Spleen (tissue), 11 donors: Measurements from ENCODE around the gene TNNI3K. TPM values are rescaled to one million over a fixed set of nuclear protein-coding genes. Genes with fewer than 3 reads are reported as not detected.

Experiments used
- DNase-seq: peaks from one replicate; pipeline ENCODE4 v3.0.0-alpha.2; 2020
- H3K27ac ChIP-seq, 8 donors: fragments of 200-600 bp; sonication (generic) in 7 of 8; 1 replicate in 4 of 8; 2 replicates in 4 of 8; pipeline versions ENCODE4 v1.5.0 to v1.8.0; 2016 to 2021; ENCODE audit warnings: inconsistent platforms in 4 of 8, mild to moderate bottlenecking in 4 of 8, moderate library complexity in 1 of 8
- H3K27me3 ChIP-seq, 7 donors: fragments of 200-600 bp; sonication (generic) in 6 of 7; replicated peaks in 1 of 7; 1 replicate in 4 of 7; 2 replicates in 3 of 7; pipeline versions ENCODE4 v1.5.0 to v1.8.0; 2016 to 2021; ENCODE audit warnings: inconsistent platforms in 3 of 7, mild to moderate bottlenecking in 1 of 7
- H3K36me3 ChIP-seq, 6 donors: fragments of 200-600 bp; sonication (generic) in 5 of 6; 1 replicate in 4 of 6; 2 replicates in 2 of 6; pipeline versions ENCODE4 v1.5.0 to v1.8.0; 2016 to 2021; ENCODE audit warnings: inconsistent platforms in 2 of 6
- H3K4me1 ChIP-seq, 6 donors: fragments of 200-600 bp; sonication (generic) in 5 of 6; 1 replicate in 3 of 6; 2 replicates in 3 of 6; pipeline versions ENCODE4 v1.5.0 to v1.8.0; 2016 to 2021; ENCODE audit warnings: inconsistent platforms in 3 of 6
- H3K4me3 ChIP-seq, 8 donors: fragments of 200-600 bp; sonication (generic) in 7 of 8; 1 replicate in 4 of 8; 2 replicates in 4 of 8; pipeline versions ENCODE4 v1.5.0 to v1.8.0; 2016 to 2021; ENCODE audit warnings: inconsistent platforms in 4 of 8, mild to moderate bottlenecking in 4 of 8, moderate library complexity in 2 of 8
- H3K9me3 ChIP-seq, 8 donors: fragments of 200-600 bp; sonication (generic) in 7 of 8; 1 replicate in 4 of 8; 2 replicates in 4 of 8; pipeline versions ENCODE4 v1.5.0 to v1.8.0; 2016 to 2021; ENCODE audit warnings: inconsistent platforms in 4 of 8
- POLR2A ChIP-seq, 3 donors: fragments of 450-650 bp; IDR thresholded peaks; one replicate each; pipeline ENCODE4 v1.5.1; 2017; ENCODE audit warnings: antibody characterized with exemption in 3 of 3, mild to moderate bottlenecking in 1 of 3
- POLR2AphosphoS5 ChIP-seq, 3 donors: sonication (generic); formaldehyde crosslinking; IDR thresholded peaks; one replicate each; pipeline ENCODE4 v1.5.1; 2017; ENCODE audit warnings: antibody characterized with exemption in 3 of 3
- WGBS, 5 donors: extraction: QIAGEN DNeasy Blood & Tissue Kit in 3 of 5; methylation state at CpG; one replicate each; pipeline versions ENCODE4 v1.1.5 to v1.1.7; 2013 to 2018; 5-methylcytosine and 5-hydroxymethylcytosine counted together
- intact Hi-C: fragments of 100-400 bp; cut with DNase I; formaldehyde crosslinking; loops from one replicate; pipeline ENCODE4 v1.15.0; 2023; ENCODE audit warnings: low total_unique reads
- polyA plus RNA-seq, 3 donors: library from polyadenylated mRNA; stranded (reverse); fragments of 200-250 nt; gene quantifications; one replicate each; pipeline ENCODE4 v1.2.1, GENCODE V29; 2013
- total RNA-seq, 7 donors: library from RNA; depleted of rRNA in 3 of 7; stranded (reverse); fragments of >200 nt in 3 of 7; fragmentation: NEBNext Ultra II Directional in 4 of 7; extraction: Animal tissue kit (Norgen Biotek cat#: 25700) in 4 of 7; gene quantifications; one replicate each; pipeline versions ENCODE4 v1.1.0 to v1.2.1, GENCODE V29; 2016 to 2021
- TF ChIP-seq, protein P1 (sequence below), 11 experiments: fragments of 200-600 bp in 7 of 11; fragments of 450-650 bp in 4 of 11; sonication (generic) in 4 of 11; IDR thresholded peaks in 8 of 11; conservative IDR thresholded peaks in 3 of 11; 1 replicate in 7 of 11; 2 replicates in 4 of 11; pipeline versions ENCODE4 v1.4.0 to v1.8.0; 2016 to 2021; ENCODE audit warnings: antibody characterized with exemption in 11 of 11, inconsistent platforms in 4 of 11, mild to moderate bottlenecking in 1 of 11
- donor health status: healthy with polysubstance abuse.
- donor health status: DM: no; HTN: no; CAD: no; lungs with moderate emphysema.
- donor health status: DM: no; HTN: no; CAD: no.
- donor health status: Bipolar disorder and iron deficiency.
- donor health status: healthy.
- donor health status: DM: no; HTN: no; CAD: no.
- donor health status: DM: yes; HTN: yes; CAD: no.

The TNNI3K gene
- total and polyA plus RNA-seq, 10 donors: 0.41 to 6.2 (median 2.8) TPM; not detected in 1

- 43 to 65% (median 60%) methylated on average over 3 of the region's 3 CpGs for WGBS, 5 donors
- Histone ChIP-seq H3K9me3 (peaks cover 0 to 3% (median 0%) of the 10 kb centered on the region in 8 donors), H3K27me3 (no peaks in the 10 kb centered on the region)
These were observed 235.1 kb downstream of the TNNI3K start for GRCh38 chr1:74470251-74470650.

DNA sequence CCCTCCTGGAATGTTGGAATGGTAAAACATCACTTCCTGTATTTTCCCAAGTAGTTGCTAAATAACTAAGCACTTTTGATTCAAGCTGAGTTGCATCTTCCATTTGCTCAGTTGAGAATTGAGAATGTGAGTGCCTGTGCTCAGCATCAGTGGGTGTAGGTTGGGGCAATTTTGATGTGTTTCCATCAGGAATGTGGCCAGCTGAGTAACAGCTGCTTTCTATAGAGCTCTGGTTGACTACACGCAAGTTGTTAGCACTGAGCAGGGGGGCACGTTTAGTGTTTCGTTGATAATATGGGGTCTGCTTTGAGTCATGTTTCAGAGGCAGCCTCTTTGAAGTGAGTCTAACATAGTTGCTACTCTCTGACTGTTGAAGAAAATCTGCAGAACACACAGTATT, 235.7 kb downstream of the TNNI3K start:
- peak overlapping the region in 4 of 8 donors; percentile 16 to 47 (median 24) for H3K27ac ChIP-seq
- H3K27me3 ChIP-seq: peaks cover 0 to 4% (median 0%) of the 10 kb centered on the region in 7 donors
- 36 to 64% (median 44%) methylated on average over 3 of the region's 3 CpGs for WGBS, 5 donors
- H3K36me3 ChIP-seq: no peaks in the 10 kb centered on the region
- H3K9me3 ChIP-seq: no peaks in the 10 kb centered on the region
- no peak for DNase-seq
- H3K4me1 ChIP-seq: peaks cover 0 to 10% (median 0%) of the 10 kb centered on the region in 6 donors
- TF ChIP-seq, protein P1, sequence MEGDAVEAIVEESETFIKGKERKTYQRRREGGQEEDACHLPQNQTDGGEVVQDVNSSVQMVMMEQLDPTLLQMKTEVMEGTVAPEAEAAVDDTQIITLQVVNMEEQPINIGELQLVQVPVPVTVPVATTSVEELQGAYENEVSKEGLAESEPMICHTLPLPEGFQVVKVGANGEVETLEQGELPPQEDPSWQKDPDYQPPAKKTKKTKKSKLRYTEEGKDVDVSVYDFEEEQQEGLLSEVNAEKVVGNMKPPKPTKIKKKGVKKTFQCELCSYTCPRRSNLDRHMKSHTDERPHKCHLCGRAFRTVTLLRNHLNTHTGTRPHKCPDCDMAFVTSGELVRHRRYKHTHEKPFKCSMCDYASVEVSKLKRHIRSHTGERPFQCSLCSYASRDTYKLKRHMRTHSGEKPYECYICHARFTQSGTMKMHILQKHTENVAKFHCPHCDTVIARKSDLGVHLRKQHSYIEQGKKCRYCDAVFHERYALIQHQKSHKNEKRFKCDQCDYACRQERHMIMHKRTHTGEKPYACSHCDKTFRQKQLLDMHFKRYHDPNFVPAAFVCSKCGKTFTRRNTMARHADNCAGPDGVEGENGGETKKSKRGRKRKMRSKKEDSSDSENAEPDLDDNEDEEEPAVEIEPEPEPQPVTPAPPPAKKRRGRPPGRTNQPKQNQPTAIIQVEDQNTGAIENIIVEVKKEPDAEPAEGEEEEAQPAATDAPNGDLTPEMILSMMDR (IDR thresholded peaks at IDR 0.05 in 8 of 11, conservative IDR thresholded peaks at IDR 0.05 in 3 of 11): no peak
- TF ChIP-seq POLR2A (IDR thresholded peaks at IDR 0.05): no peak
- TF ChIP-seq POLR2AphosphoS5 (IDR thresholded peaks at IDR 0.05): no peak
- H3K4me3 ChIP-seq: no peak overlapping the region
- intact Hi-C loops: no loop called here

More at GRCh38 chr1:74470251-74470650, 235.1 kb downstream of the TNNI3K start:
- Histone ChIP-seq H3K4me3 (no peak overlapping the region), H3K36me3 (no peaks in the 10 kb centered on the region), H3K27ac (peak overlapping the region in 4 of 8 donors; percentile 16 to 47 (median 24)), H3K4me1 (peaks cover 0 to 10% (median 0%) of the 10 kb centered on the region in 6 donors)
- intact Hi-C loops: no loop called here
- TF ChIP-seq, protein P1 (IDR thresholded peaks at IDR 0.05 in 8 of 11, conservative IDR thresholded peaks at IDR 0.05 in 3 of 11): no peak
- no peak for DNase-seq

- Histone ChIP-seq H3K4me1 (peaks cover 0 to 10% (median 0%) of the 10 kb centered on the region in 6 donors), H3K9me3 (no peaks in the 10 kb centered on the region), H3K27ac (peak overlapping the region in 2 of 8 donors; percentile 16 to 47), H3K4me3 (no peak overlapping the region), H3K36me3 (no peaks in the 10 kb centered on the region), H3K27me3 (peaks cover 0 to 4% (median 0%) of the 10 kb centered on the region in 7 donors)
- intact Hi-C loops: no loop called here
- DNase-seq: no peak
- WGBS, 5 donors: 60 to 85% (median 71%) methylated on average over 3 of the region's 3 CpGs
- no peak for TF ChIP-seq POLR2A (IDR thresholded peaks at IDR 0.05)
- TF ChIP-seq, protein P1 (IDR thresholded peaks at IDR 0.05 in 8 of 11, conservative IDR thresholded peaks at IDR 0.05 in 3 of 11): no peak
- no peak for TF ChIP-seq POLR2AphosphoS5 (IDR thresholded peaks at IDR 0.05)
These were observed 236.3 kb downstream of the TNNI3K start for GRCh38 chr1:74471470-74471869.

GRCh38 chr1:74474585-74474984, 239.4 kb downstream of the TNNI3K start:
- Histone ChIP-seq H3K4me1 (peaks cover 0 to 1% (median 0%) of the 10 kb centered on the region in 6 donors), H3K27ac (no peak overlapping the region), H3K9me3 (no peaks in the 10 kb centered on the region), H3K36me3 (no peaks in the 10 kb centered on the region), H3K4me3 (no peak overlapping the region), H3K27me3 (peaks cover 0 to 4% (median 0%) of the 10 kb centered on the region in 7 donors)
- WGBS, 5 donors: 63 to 82% (median 76%) methylated on average over 6 of the region's 6 CpGs
- intact Hi-C loops: no loop called here
- no peak for DNase-seq
- TF ChIP-seq POLR2AphosphoS5 (IDR thresholded peaks at IDR 0.05): no peak
- TF ChIP-seq POLR2A (IDR thresholded peaks at IDR 0.05): no peak
